Activated CD4-positive, alpha-beta memory T cell treated with anti-CD3 and anti-CD28 coated beads for 36 hours (primary cell): ENCODE results near the gene B4GALT5. TPM values are rescaled to one million over a fixed set of nuclear protein-coding genes. Genes with fewer than 3 reads are reported as not detected.
A peak's percentile ranks its signal among the peaks of the same experiment; 100 is the strongest.

Experiments used
- CTCF ChIA-PET: fragments of 350-600 bp; sonication (Branson Sonifier 250); formaldehyde crosslinking; loops from one replicate; lab custom pipeline; 2021; ENCODE audit warnings: antibody characterized with exemption, inconsistent platforms; lab: Charles Lee
- POLR2A ChIA-PET: fragments of 350-600 bp; sonication (Branson Sonifier 250); formaldehyde crosslinking; loops from one replicate; lab custom pipeline; 2021; ENCODE audit warnings: antibody characterized with exemption; lab: Charles Lee
- DNase-seq: peaks from one replicate; pipeline ENCODE4 v3.0.0-alpha.2; 2020
- H3K27ac Mint-ChIP-seq: one replicate; pipeline ENCODE4 v1.8.0; 2021; ENCODE audit warnings: mixed read lengths
- H3K27me3 Mint-ChIP-seq: one replicate; pipeline ENCODE4 v1.8.0; 2021; ENCODE audit warnings: mixed read lengths
- H3K36me3 Mint-ChIP-seq: one replicate; pipeline ENCODE4 v1.8.0; 2021; ENCODE audit warnings: mixed read lengths
- H3K4me1 Mint-ChIP-seq: one replicate; pipeline ENCODE4 v1.8.0; 2021; ENCODE audit warnings: low read depth, mixed read lengths
- H3K4me3 Mint-ChIP-seq: one replicate; pipeline ENCODE4 v1.8.0; 2021; ENCODE audit warnings: mild to moderate bottlenecking, mixed read lengths
- H3K9me3 Mint-ChIP-seq: one replicate; pipeline ENCODE4 v1.8.0; 2021; ENCODE audit warnings: mixed read lengths
- intact Hi-C: fragments of 100-400 bp; cut with micrococcal nuclease; formaldehyde crosslinking; loops from one replicate; pipeline ENCODE4 v1.15.1; 2023
- total RNA-seq, 2 experiments: library from RNA; stranded (reverse); gene quantifications; one replicate each; pipeline ENCODE4 v1.2.3, GENCODE V29; 2021

B4GALT5 gene
- total RNA-seq, 2 experiments from 2014 or later = 20.9 to 21.4 TPM

DNA sequence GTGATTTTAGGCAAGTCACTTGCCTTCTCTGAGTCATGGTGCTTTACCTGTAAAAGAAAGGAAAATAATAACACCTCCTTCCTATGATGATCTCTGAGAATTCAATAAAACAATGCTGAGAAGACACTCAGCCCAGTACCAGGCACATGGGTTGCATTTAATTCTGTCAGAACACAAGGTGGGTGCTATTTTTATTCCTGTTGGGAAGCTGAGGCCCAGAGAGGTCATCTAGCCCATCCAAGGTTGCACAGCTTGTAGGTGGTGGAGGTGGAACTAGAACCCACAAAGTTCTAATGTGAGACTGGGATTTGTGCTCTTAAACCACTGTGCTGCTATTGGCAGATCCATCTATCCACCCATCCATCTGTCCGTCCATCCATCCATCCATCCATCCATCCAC, 106.1 kb downstream of the B4GALT5 start:
- POLR2A ChIA-PET = interaction anchor here (1.0 to 1.6 kb wide), 3 partner anchors 13 to 67 kb away, joined by 3 to 18 read pairs (median 4); no protein-coding TSS in a partner anchor
- Mint-ChIP-seq H3K4me1 (peaks cover 24% of the 10 kb centered on the region), H3K36me3 (peaks cover 11% of the 10 kb centered on the region), H3K27me3 (peaks cover 8% of the 10 kb centered on the region), H3K27ac (peak overlapping the region; percentile 28), H3K9me3 (no peaks in the 10 kb centered on the region), H3K4me3 (no peak overlapping the region)
- no peak for DNase-seq
- intact Hi-C loops = loop anchor here (5.0 kb wide), 1 partner anchor 105 kb away; the partner anchor contains the start of gene B4GALT5
- CTCF ChIA-PET = interaction anchor here (1.0 to 21.5 kb wide), 14 partner anchors 12 to 329 kb away, joined by 3 to 764 read pairs (median 8); partner anchors contain the start of gene RNF114

GRCh38 chr20:49603209-49603627, 110.5 kb downstream of the B4GALT5 start:
- Mint-ChIP-seq H3K27me3 (peaks cover 2% of the 10 kb centered on the region), H3K9me3 (peaks cover under 1% of the 10 kb centered on the region), H3K4me1 (peaks cover 20% of the 10 kb centered on the region), H3K36me3 (peaks cover 30% of the 10 kb centered on the region), H3K4me3 (no peak overlapping the region), H3K27ac (no peak overlapping the region)
- POLR2A ChIA-PET = interaction anchor here (0.6 kb wide), 1 partner anchor 67 kb away, joined by 3 read pairs; no protein-coding TSS in a partner anchor
- intact Hi-C loops = no loop called here
- DNase-seq = peak; percentile 35
- CTCF ChIA-PET = interaction anchor here (1.1 to 21.5 kb wide), 4 partner anchors 12 to 219 kb away, joined by 3 to 764 read pairs (median 4); no protein-coding TSS in a partner anchor

DNA sequence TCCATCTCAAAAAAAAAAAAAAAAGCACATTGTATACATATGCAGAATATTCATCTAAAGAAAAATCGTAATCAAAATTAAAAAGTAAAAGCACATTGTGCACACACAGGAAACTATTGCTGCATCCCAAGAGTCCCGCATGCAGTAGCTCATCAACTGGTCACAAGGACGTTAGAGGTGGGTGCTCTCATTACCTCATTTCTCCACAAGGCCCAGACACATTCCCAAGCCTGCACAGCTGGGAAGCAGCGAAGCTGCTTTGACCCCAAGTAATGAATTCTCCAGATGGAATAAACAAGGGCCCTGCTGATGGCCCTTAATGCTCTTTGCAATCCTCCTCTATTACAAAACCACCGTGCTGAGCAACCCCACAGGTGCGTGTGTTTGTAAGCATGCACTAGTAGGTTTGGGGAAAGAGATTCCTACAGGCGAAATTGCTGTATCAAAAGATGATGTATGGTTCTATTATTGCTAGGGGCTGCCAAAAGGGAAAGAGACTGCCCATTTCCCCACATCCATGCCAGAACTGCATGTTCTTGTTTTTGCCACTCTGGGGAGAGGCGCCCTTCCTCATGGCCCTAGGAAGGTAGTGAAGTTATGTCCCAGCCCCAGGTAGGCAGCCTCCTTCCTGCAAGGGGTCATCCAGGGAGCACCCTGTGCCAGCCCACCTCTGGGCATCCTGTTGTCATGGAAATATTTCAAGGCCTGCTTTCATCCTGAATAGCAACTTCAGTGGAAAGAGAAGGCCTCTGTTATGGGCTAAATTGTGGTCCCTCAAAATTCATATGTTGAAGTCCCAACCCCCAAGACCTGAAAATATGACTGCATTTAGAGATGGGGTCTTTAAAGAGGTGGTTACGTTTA, 111.1 kb downstream of the B4GALT5 start:
- Mint-ChIP-seq H3K4me3 (no peak overlapping the region), H3K36me3 (peaks cover 32% of the 10 kb centered on the region), H3K27ac (no peak overlapping the region), H3K27me3 (no peaks in the 10 kb centered on the region), H3K9me3 (peaks cover 3% of the 10 kb centered on the region), H3K4me1 (peaks cover 17% of the 10 kb centered on the region)
- POLR2A ChIA-PET = interaction anchor here (0.7 kb wide), 1 partner anchor 60 kb away, joined by 3 read pairs; no protein-coding TSS in a partner anchor
- DNase-seq = no peak
- intact Hi-C loops = no loop called here
- CTCF ChIA-PET = interaction anchor here (0.5 to 21.5 kb wide), 5 partner anchors 8 to 345 kb away, joined by 3 to 764 read pairs (median 3); no protein-coding TSS in a partner anchor

DNA sequence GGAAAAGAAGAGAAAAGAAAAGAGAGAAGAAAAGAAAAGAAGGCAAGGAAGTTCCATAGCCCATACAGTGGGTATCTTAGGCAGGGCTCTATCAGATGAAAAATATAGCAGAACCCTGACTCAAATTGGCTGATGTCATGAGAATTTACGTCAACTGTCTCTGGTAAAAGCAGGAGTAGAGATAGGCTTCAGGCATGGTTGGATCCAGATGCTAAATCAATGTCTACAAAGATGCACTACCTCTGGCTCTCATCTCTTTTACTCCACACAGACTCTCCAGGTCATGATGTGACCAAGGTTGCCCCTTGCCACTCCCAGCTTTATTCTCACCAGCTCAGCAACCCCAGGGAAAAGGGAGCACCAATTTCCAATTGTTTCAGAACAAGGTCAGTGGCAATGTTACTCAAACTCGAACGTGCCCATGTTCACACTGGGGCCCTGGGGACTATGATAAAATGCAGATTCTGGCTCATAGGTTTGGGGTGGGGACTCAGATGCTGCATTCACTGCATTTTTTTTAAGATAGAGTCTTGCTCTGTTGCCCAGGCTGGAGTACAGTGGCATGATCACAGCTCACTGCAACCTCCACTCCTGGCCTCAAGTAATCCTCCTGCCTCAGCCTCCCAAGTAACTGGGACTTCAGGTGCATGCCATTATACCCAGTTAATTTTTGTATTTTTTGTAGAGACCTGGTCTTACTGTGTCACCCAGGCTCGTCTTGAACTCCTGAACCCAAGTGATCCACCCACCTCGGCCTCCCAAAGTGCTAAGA, 112.3 kb downstream of the B4GALT5 start:
- Mint-ChIP-seq H3K27me3 (no peaks in the 10 kb centered on the region), H3K9me3 (peaks cover 3% of the 10 kb centered on the region), H3K4me1 (peaks cover 23% of the 10 kb centered on the region), H3K4me3 (no peak overlapping the region), H3K36me3 (peaks cover 40% of the 10 kb centered on the region), H3K27ac (no peak overlapping the region)
- CTCF ChIA-PET = interaction anchor here (1.2 to 21.5 kb wide), 4 partner anchors 9 to 267 kb away, joined by 3 to 764 read pairs (median 4); no protein-coding TSS in a partner anchor
- no peak for DNase-seq
- intact Hi-C loops = no loop called here
- POLR2A ChIA-PET = no interaction called here

GRCh38 chr20:49599746-49600113, 113.9 kb downstream of the B4GALT5 start:
- no peak for DNase-seq
- CTCF ChIA-PET = interaction anchor here (1.6 to 21.5 kb wide), 2 partner anchors 10 to 56 kb away, joined by 6 to 764 read pairs; no protein-coding TSS in a partner anchor
- H3K4me1 Mint-ChIP-seq = peaks cover 39% of the 10 kb centered on the region
- POLR2A ChIA-PET = interaction anchor here (0.6 kb wide), 1 partner anchor 8 kb away, joined by 3 read pairs; no protein-coding TSS in a partner anchor
- H3K4me3 Mint-ChIP-seq = no peak overlapping the region
- H3K27ac Mint-ChIP-seq = peak overlapping the region; percentile 33
- H3K9me3 Mint-ChIP-seq = peaks cover 3% of the 10 kb centered on the region
- peaks cover 51% of the 10 kb centered on the region for H3K36me3 Mint-ChIP-seq
- no peaks in the 10 kb centered on the region for H3K27me3 Mint-ChIP-seq
- intact Hi-C loops = loop anchor here (10.0 kb wide), 1 partner anchor 835 kb away; no protein-coding TSS in a partner anchor

DNA sequence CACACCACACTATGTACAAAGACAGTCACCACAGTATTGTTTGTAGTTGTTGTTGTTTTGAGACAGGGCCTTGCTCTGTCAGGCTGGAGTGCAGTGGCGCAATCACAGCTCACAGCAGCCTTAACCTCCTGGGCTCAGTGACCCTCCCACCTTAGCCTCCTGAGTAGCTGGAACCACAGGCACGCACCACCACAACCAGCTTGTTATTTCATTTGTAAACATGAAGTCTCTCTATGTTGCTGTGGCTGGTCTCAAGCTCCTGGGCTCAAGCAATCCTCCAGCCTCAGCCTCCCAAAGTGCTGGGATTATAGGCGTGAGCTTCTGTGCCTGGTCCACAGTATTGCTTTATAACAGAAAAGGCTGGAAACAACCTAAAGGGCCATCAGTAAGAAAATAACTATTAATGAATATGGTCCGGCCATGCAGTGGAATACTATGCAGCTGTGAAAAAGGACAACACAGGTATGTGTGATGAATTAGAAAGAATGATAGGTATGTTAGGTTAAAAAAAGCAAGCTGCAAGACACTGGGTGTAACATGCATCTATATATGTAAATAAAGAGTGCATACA, 115.8 kb downstream of the B4GALT5 start:
- Mint-ChIP-seq H3K27me3 (no peaks in the 10 kb centered on the region), H3K4me3 (peak overlapping the region; percentile 25), H3K4me1 (peaks cover 56% of the 10 kb centered on the region), H3K36me3 (peaks cover 53% of the 10 kb centered on the region), H3K27ac (peak overlapping the region; percentile 91), H3K9me3 (peaks cover 3% of the 10 kb centered on the region)
- CTCF ChIA-PET = interaction anchor here (1.1 to 21.5 kb wide), 4 partner anchors 11 to 248 kb away, joined by 4 to 764 read pairs (median 57); no protein-coding TSS in a partner anchor
- POLR2A ChIA-PET = interaction anchor here (5.0 kb wide), 1 partner anchor 55 kb away, joined by 42 read pairs; no protein-coding TSS in a partner anchor
- intact Hi-C loops = loop anchor here (10.0 kb wide), 1 partner anchor 833 kb away; no protein-coding TSS in a partner anchor
- DNase-seq = no peak

DNA sequence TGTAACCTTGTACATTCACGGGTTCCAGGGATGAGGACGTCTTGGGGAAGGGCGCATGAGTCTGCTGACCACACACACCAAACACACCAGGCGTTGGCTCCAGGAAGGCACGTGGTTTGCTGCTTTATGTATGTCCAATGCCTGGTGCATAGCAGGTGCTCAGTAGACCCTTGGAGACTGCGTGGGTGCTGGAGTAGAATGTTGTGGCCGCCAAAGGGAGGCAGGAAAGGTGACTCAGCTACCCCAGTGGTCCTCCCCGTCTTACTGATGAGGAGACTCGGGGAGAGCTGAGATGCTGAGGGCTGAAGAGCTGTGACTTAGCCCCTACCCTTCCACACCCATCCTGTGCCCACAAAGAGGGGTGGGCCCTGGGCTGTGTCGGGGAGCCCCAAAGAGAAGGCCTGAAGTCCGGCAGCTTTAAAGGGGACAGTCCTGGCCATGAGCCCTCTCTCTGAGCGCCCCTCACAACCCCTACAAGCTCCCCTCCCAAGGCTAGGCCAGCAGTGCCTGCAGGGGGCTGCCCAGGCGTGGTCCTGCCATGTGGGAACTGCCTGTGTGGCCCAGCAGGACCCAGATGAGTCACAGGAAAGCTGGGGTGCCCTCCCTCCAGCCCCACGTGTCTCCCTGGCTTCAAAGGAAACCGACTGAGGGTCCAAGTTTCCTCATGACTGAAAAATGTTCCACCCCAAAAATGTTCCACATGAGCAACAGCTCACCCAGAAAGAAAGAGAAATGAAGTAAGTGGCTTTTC, 117.7 kb downstream of the B4GALT5 start:
- Mint-ChIP-seq H3K4me3 (peak overlapping the region; percentile 95), H3K27me3 (no peaks in the 10 kb centered on the region), H3K36me3 (peaks cover 48% of the 10 kb centered on the region), H3K4me1 (peaks cover 73% of the 10 kb centered on the region), H3K27ac (peak overlapping the region; percentile 100), H3K9me3 (peaks cover 3% of the 10 kb centered on the region)
- ChIA-PET POLR2A (interaction anchor here (0.8 to 5.0 kb wide), 22 partner anchors 8 to 914 kb away, joined by 3 to 42 read pairs (median 4); partner anchors contain the start of genes CSE1L, PTPN1 and ZNFX1), CTCF (interaction anchor here (0.7 to 21.5 kb wide), 7 partner anchors 9 to 262 kb away, joined by 3 to 764 read pairs (median 4); no protein-coding TSS in a partner anchor)
- intact Hi-C loops = loop anchor here (1.0 to 10.0 kb wide), 6 partner anchors 12 to 831 kb away; partner anchors contain the start of genes SLC9A8 and UBE2V1
- peak; percentile 92 for DNase-seq

- POLR2A ChIA-PET = interaction anchor here (0.8 to 5.0 kb wide), 22 partner anchors 10 to 915 kb away, joined by 3 to 42 read pairs (median 4); partner anchors contain the start of genes CSE1L, PTPN1 and ZNFX1
- intact Hi-C loops = loop anchor here (2.0 to 10.0 kb wide), 4 partner anchors 217 to 831 kb away; partner anchors contain the start of genes SLC9A8 and UBE2V1
- no peaks in the 10 kb centered on the region for H3K27me3 Mint-ChIP-seq
- CTCF ChIA-PET = interaction anchor here (0.7 to 21.5 kb wide), 5 partner anchors 8 to 261 kb away, joined by 3 to 764 read pairs (median 31); no protein-coding TSS in a partner anchor
- peaks cover 3% of the 10 kb centered on the region for H3K9me3 Mint-ChIP-seq
- no peak for DNase-seq
- H3K27ac Mint-ChIP-seq = peak overlapping the region; percentile 100
- H3K36me3 Mint-ChIP-seq = peaks cover 45% of the 10 kb centered on the region
- peak overlapping the region; percentile 95 for H3K4me3 Mint-ChIP-seq
- H3K4me1 Mint-ChIP-seq = peaks cover 75% of the 10 kb centered on the region
These were observed 118.3 kb downstream of the B4GALT5 start for GRCh38 chr20:49595346-49595745.

GRCh38 chr20:49594931-49595315, 118.8 kb downstream of the B4GALT5 start:
- Mint-ChIP-seq H3K4me3 (peak overlapping the region; percentile 95), H3K27ac (peak overlapping the region; percentile 100), H3K9me3 (peaks cover 3% of the 10 kb centered on the region), H3K36me3 (peaks cover 45% of the 10 kb centered on the region), H3K27me3 (no peaks in the 10 kb centered on the region), H3K4me1 (peaks cover 77% of the 10 kb centered on the region)
- intact Hi-C loops = loop anchor here (1.0 to 10.0 kb wide), 7 partner anchors 218 to 830 kb away; partner anchors contain the start of genes SLC9A8, UBE2V1 and ZNFX1
- peak; percentile 37 for DNase-seq
- ChIA-PET POLR2A (interaction anchor here (0.9 to 5.0 kb wide), 17 partner anchors 11 to 342 kb away, joined by 3 to 42 read pairs (median 4); partner anchors contain the start of gene ZNFX1), CTCF (interaction anchor here (4.7 to 21.5 kb wide), 3 partner anchors 14 to 61 kb away, joined by 31 to 764 read pairs (median 83); no protein-coding TSS in a partner anchor)
